ENCODE results near the gene RHOT2. TPM values are rescaled to one million over a fixed set of nuclear protein-coding genes. Genes with fewer than 3 reads are reported as not detected.

The RHOT2 gene
- total RNA-seq, 1 experiment from 2014 or later: 210 TPM

DNA sequence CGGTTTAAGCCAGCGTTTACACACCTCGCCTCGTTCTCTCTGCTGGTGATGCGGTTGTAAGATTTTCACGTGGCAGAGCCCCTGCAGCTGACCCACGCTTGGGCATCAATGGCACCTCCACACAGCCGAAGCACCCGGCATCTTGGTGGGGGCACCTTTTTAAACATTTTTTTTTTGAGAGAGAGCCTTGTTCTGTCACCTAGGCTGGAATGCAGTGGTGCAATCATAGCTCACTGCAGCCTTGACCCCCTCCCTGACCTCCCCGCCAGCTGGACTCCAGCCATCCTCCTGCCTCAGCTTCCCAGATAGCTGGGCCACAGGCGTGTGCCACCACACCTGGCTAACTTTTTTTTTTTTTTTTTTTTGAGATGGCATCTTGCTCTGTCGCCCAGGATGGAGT is 13.9 kb upstream of the RHOT2 start:
- H2BK12ac ChIP-seq (ENCODE audit: insufficient read length, low read depth, low read length): no peak overlapping the region
- H3K4me1 ChIP-seq (ENCODE audit: insufficient read depth, low read length): no peaks in the 10 kb centered on the region
- H3K18ac ChIP-seq (ENCODE audit: insufficient read length, low read depth, low read length): no peak overlapping the region
- H3K9ac ChIP-seq (ENCODE audit: extremely low read depth, insufficient read length, low read length): no peak overlapping the region
- H2BK20ac ChIP-seq (ENCODE audit: low read depth, low read length, poor library complexity, severe bottlenecking): no peak overlapping the region
- H3K27me3 ChIP-seq (ENCODE audit: insufficient read depth, low read length): no peaks in the 10 kb centered on the region
- H2AK5ac ChIP-seq (ENCODE audit: insufficient read length, low read length): no peak overlapping the region
- DNase-seq: no peak
- H2BK15ac ChIP-seq (ENCODE audit: low read depth, low read length): no peak overlapping the region
- no peak overlapping the region for H3K56ac ChIP-seq (ENCODE audit: insufficient read length, low read depth, low read length)
- H3K79me1 ChIP-seq (ENCODE audit: insufficient read depth, low read depth, low read length, poor library complexity, severe bottlenecking): no peaks in the 10 kb centered on the region
- Mint-ChIP-seq H3K4me1 (peaks cover 0 to 4% of the 10 kb centered on the region in 2 experiments; a peak in 1 of 4 replicates), H3K4me3 (no peak overlapping the region), H3K27me3 (ENCODE audit: low read depth) (no peaks in the 10 kb centered on the region), H3K36me3 (ENCODE audit: insufficient read depth in 1 of 3, low read depth in 3 of 3) (peaks cover 0 to 2% (median 0%) of the 10 kb centered on the region in 3 experiments; a peak in 1 of 7 replicates), H3K9me3 (no peaks in the 10 kb centered on the region), H3K27ac (no peak overlapping the region)
- H3K4ac ChIP-seq (ENCODE audit: low read depth, low read length): no peak overlapping the region
- H3T11ph ChIP-seq (ENCODE audit: low read length): no peak overlapping the region
- H3K14ac ChIP-seq (ENCODE audit: insufficient read depth, low read length): no peak overlapping the region
- H3K79me2 ChIP-seq (ENCODE audit: insufficient read depth, low read length): no peaks in the 10 kb centered on the region
- TF ChIP-seq, protein P1, sequence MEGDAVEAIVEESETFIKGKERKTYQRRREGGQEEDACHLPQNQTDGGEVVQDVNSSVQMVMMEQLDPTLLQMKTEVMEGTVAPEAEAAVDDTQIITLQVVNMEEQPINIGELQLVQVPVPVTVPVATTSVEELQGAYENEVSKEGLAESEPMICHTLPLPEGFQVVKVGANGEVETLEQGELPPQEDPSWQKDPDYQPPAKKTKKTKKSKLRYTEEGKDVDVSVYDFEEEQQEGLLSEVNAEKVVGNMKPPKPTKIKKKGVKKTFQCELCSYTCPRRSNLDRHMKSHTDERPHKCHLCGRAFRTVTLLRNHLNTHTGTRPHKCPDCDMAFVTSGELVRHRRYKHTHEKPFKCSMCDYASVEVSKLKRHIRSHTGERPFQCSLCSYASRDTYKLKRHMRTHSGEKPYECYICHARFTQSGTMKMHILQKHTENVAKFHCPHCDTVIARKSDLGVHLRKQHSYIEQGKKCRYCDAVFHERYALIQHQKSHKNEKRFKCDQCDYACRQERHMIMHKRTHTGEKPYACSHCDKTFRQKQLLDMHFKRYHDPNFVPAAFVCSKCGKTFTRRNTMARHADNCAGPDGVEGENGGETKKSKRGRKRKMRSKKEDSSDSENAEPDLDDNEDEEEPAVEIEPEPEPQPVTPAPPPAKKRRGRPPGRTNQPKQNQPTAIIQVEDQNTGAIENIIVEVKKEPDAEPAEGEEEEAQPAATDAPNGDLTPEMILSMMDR (conservative IDR thresholded peaks at IDR 0.05): no peak
- H3K23ac ChIP-seq (ENCODE audit: insufficient read length, low read depth, low read length): no peak overlapping the region
- WGBS (ENCODE audit: extremely low coverage, insufficient read length, low lambda C conversion rate): no CpG with 5 or more reads among the region's 12 CpGs
- no peak overlapping the region for H4K8ac ChIP-seq (replicated peaks; ENCODE audit: insufficient read length, low read depth, low read length)
- H4K20me1 ChIP-seq (ENCODE audit: control insufficient read depth, insufficient read depth, insufficient read length): no peaks in the 10 kb centered on the region
- H3K23me2 ChIP-seq (ENCODE audit: insufficient read length, low read depth, low read length, poor library complexity, severe bottlenecking): no peaks in the 10 kb centered on the region
- H3K27ac ChIP-seq (ENCODE audit: insufficient read length, low read depth, low read length): no peak overlapping the region
- no peak overlapping the region for H4K91ac ChIP-seq (ENCODE audit: insufficient read length, low read depth, low read length)
- H3K9me3 ChIP-seq (ENCODE audit: control insufficient read depth, low read depth, low read length): no peaks in the 10 kb centered on the region
- no peak overlapping the region for H2BK120ac ChIP-seq (ENCODE audit: low read depth, low read length, poor library complexity, severe bottlenecking)
- H4K5ac ChIP-seq (ENCODE audit: insufficient read length, low read depth, low read length): no peak overlapping the region
- no peak overlapping the region for H2BK5ac ChIP-seq (ENCODE audit: insufficient read length, low read length)
- no peak overlapping the region for H3K4me2 ChIP-seq (ENCODE audit: insufficient read depth, insufficient read length, low read length)
- H2AFZ ChIP-seq (ENCODE audit: low read length): no peak overlapping the region

All from H9 (cell line).